AG04450 (cell line): ENCODE results near the gene POU4F1. TPM values are rescaled to one million over a fixed set of nuclear protein-coding genes. Genes with fewer than 3 reads are reported as not detected.

Source experiments
- CTCF ChIA-PET: fragments of 300-600, 350-600 bp; formaldehyde crosslinking; extraction: SDS; loops from one replicate; lab custom pipeline; 2022; ENCODE audit warnings: antibody characterized with exemption, inconsistent platforms; lab: Charles Lee
- POLR2A ChIA-PET: fragments of 350-600 bp; formaldehyde crosslinking; extraction: SDS; loops from one replicate; lab custom pipeline; 2021; ENCODE audit warnings: antibody characterized with exemption, inconsistent platforms; lab: Yijun Ruan, JAX
- DNase-seq: peaks from one replicate; pipeline ENCODE4 v3.0.0-alpha.2; 2011; ENCODE audit warnings: low read depth, low spot score
- H3K27ac ChIP-seq: one replicate; pipeline ENCODE4 v1.5.1; 2012; ENCODE audit warnings: low read depth, low read length, control low read depth
- H3K27me3 ChIP-seq: one replicate; pipeline ENCODE4 v1.6.0; 2012; ENCODE audit warnings: low read length; ENCODE audit not compliant: control insufficient read depth, insufficient read depth
- H3K4me3 ChIP-seq: 2 replicates; pipeline ENCODE4 v1.5.1; 2011; ENCODE audit warnings: mild to moderate bottlenecking, low read depth, low read length, control low read depth
- H3K9me3 ChIP-seq: 2 replicates; pipeline ENCODE4 v1.5.1; 2012; ENCODE audit warnings: low read length; ENCODE audit not compliant: control insufficient read depth, insufficient read depth
- CTCF ChIP-seq: IDR thresholded peaks from 2 replicates; pipeline ENCODE4 v1.5.1; 2011; ENCODE audit warnings: low read depth, low read length, control low read depth, inconsistent platforms
- polyA plus RNA-seq: library from polyadenylated mRNA; depleted of rRNA; stranded (reverse); fragments of >200 nt; gene quantifications from 2 replicates; pipeline ENCODE4 v1.2.3, GENCODE V29; 2011

POU4F1 gene
- polyA plus RNA-seq, 1 experiment, result not detected

- no peak for DNase-seq
- ChIA-PET POLR2A (no interaction called here), CTCF (no interaction called here)
- TF ChIP-seq CTCF, result no peak
- Histone ChIP-seq H3K27me3 (no peaks in the 10 kb centered on the region), H3K9me3 (no peaks in the 10 kb centered on the region), H3K27ac (no peak overlapping the region), H3K4me3 (no peak overlapping the region)
Observed at GRCh38 chr13:78638216-78638615, 34.9 kb upstream of the POU4F1 start.

- POLR2A ChIA-PET, result no interaction called here
- no peak for DNase-seq
- CTCF ChIA-PET, result interaction anchor here (0.7 kb wide), 1 partner anchor 19 kb away, joined by 4 read pairs; no protein-coding TSS in a partner anchor
- Histone ChIP-seq H3K27ac (no peak overlapping the region), H3K9me3 (no peaks in the 10 kb centered on the region), H3K4me3 (no peak overlapping the region), H3K27me3 (no peaks in the 10 kb centered on the region)
- no peak for TF ChIP-seq CTCF
Observed at GRCh38 chr13:78636495-78636894, 33.1 kb upstream of the POU4F1 start.

GRCh38 chr13:78632996-78633395 lies 29.6 kb upstream of the POU4F1 start:
- DNase-seq, result no peak
- ChIA-PET POLR2A (no interaction called here), CTCF (interaction anchor here (0.5 kb wide), 1 partner anchor 21 kb away, joined by 8 read pairs; no protein-coding TSS in a partner anchor)
- no peak for TF ChIP-seq CTCF
- Histone ChIP-seq H3K4me3 (no peak overlapping the region), H3K27me3 (no peaks in the 10 kb centered on the region), H3K27ac (no peak overlapping the region), H3K9me3 (no peaks in the 10 kb centered on the region)

- Histone ChIP-seq H3K27me3 (no peaks in the 10 kb centered on the region), H3K27ac (no peak overlapping the region), H3K9me3 (no peaks in the 10 kb centered on the region), H3K4me3 (no peak overlapping the region)
- TF ChIP-seq CTCF, result no peak
- CTCF ChIA-PET, result no interaction called here
- POLR2A ChIA-PET, result no interaction called here
- DNase-seq, result no peak
Observed at GRCh38 chr13:78631077-78631476, 27.7 kb upstream of the POU4F1 start.

- ChIA-PET CTCF (no interaction called here), POLR2A (no interaction called here)
Observed at GRCh38 chr13:78630511-78630910, 27.2 kb upstream of the POU4F1 start.

More at GRCh38 chr13:78630511-78630910, 27.2 kb upstream of the POU4F1 start:
- DNase-seq, result no peak
- Histone ChIP-seq H3K27me3 (no peaks in the 10 kb centered on the region), H3K9me3 (no peaks in the 10 kb centered on the region), H3K27ac (no peak overlapping the region), H3K4me3 (no peak overlapping the region)
- TF ChIP-seq CTCF, result no peak
